NCI-H1417 (cell line): Measurements from ENCODE around the gene EME2.

Experiments used
- DNase-seq, 3 experiments: peaks; one replicate each; lab custom pipeline; 2025; lab: John Stamatoyannopoulos, UW

EME2 gene

GRCh38 chr16:1766701-1767100 is 5.9 kb upstream of the EME2 start:
- no peak for DNase-seq

DNA sequence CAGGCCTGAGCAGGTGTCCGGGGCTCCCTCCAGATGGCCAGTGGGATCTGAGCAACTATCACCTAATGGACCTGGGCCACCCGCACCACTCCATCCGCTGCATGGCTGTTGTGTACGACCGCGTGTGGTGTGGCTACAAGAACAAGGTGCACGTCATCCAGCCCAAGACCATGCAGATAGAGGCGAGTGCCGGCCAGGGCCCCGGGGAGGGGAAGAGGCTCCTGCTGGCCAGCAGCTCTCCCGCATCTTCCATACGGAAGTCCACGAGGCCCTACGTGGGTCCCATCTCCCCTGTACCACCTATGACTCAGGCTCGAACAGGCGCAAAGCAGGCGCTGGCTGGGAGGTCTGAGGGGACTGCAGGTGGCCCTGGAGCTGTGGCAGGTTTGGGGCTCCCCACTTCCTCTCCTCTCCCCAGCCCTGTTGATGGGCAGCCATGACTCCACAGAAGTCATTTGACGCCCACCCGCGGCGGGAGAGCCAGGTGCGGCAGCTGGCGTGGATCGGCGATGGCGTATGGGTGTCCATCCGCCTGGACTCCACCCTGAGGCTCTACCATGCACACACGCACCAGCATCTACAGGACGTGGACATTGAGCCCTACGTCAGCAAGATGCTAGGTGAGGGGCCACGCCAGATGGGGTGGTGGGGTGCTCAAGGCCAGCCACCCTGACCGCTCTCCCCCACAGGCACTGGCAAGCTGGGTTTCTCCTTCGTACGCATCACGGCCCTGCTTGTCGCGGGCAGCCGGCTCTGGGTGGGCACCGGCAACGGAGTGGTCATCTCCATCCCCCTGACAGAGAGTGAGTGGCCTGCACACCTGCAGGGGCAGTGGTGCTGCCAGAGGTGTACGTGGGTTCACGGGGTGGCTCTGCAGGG is 5.3 kb upstream of the EME2 start:
- no peak for DNase-seq

- DNase-seq: no peak
Observed at GRCh38 chr16:1768061-1768766, 4.4 kb upstream of the EME2 start.

DNA sequence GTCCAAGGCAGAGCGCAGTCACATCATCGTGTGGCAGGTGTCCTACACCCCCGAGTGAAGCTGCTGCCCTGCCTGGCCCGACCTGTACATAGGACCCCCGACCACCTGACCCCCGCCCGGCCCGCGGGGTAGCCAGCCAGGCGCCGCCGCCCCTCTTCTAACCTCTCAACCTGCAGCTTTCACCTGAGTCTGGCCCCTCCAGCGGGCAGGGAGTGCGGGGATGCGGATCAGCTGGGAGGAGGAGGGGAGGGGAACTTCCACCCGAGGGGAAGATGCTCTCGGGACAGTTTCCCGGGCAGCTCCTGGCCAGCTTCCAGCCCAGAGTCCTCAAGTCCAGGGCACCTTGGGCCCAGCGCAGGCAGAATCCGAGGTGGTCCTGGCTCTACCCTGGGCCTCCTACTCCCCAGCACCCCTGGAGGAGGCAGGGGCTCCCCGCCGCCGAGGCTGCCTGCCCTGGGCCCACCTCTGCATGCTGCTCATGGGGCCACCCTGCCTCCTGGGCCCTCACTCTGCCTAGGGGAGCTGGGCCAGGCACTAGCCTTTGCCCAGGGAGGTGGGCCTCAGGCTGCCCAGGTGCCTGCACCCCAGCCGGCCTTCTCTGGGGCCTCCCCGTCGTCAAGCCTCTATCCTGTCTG is 3.7 kb upstream of the EME2 start:
- DNase-seq: no peak

DNA sequence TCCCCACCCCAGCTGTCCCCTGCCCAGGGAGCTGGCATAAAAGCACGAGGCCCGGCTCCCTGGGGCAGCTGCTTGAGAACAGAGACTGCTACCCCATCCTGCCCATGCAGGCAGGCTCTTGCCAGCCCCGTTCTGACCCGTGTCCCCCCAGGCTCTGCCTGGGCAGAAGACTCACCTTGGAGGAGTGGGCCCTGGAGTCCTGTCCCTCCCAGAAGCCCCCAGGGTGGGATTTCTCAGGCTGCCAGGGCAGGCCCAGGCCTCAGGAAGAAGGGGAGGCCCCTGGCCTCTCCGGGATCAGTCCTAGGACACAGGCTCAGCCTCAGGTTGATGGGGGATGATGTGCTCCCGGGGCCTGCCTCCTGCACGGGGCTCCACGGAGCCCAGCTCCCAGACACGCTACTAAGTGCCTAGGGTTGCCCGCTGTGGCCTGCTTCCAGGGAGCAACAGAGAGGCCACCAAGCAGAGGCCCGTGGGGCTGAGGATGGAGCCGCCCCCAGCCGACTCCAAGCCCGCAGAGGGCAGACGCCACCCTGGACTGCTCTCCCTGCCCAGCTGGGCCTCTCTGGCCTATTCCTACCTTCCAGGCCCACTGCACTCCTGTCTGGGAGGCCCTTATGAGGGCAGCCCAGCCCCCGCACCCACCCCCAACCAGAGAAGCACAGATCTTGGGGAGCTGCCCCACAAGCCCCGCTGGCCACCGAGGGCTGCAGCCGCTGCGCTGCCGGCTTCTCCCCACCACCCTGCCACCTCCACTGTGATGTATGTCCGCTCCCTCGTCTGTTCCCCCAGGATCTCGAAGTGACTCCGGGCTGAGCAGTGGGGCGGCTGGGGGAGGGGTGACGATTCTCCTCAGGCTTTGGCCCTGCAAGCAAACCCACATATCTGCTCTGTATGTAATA is 3.0 kb upstream of the EME2 start:
- DNase-seq: no peak

- DNase-seq: peak; percentile 41 to 97 (median 62)
Observed at GRCh38 chr16:1770328-1771187, 2.1 kb upstream of the EME2 start.

DNA sequence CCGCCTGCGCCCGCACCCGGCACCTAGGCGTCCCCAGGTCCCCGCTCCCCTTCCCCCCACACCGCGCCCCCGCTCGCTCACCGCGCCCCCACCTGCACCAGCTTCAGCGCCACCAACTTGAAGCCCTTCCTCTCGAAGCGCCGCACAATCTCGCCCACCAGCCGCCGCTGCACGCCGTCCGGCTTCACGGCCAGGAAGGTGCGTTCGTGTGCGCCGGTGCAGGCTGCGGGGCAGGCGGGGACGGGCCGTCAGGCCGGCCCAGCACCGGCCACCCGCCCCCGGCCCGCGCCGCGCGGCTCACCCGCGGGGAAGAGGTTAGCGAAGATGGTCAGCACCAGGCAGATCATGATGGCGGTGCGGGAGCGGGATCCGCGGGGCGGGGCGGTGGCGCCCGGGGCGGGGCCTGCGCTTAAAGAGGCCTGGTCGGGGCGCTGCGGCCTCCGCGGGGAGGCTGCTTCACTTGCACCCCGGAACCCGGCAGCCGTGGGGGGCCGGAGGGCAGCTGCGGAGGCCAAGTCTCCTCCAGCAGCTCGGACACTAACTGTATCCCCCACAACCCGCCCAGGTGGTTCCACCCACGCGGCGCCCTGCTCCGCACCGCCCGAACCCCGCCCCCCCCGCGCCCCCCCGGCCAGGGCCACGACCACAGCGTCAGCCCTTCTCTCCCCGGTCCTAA is 1.3 kb upstream of the EME2 start, which contains the start of gene NME3:
Gene NME3 (minus strand): TSS at position 356 of the 676 bp plus-strand sequence. CDS start 9 bp downstream, at position 347.
- peak; percentile 51 to 64 (median 58) for DNase-seq

GRCh38 chr16:1771864-1772361 is 697 bp upstream of the EME2 start:
- peak in 1 of 3 experiments; percentile 41 for DNase-seq

- peak; percentile 90 to 96 (median 92) for DNase-seq
Observed at GRCh38 chr16:1772908-1773702, 495 bp downstream of the EME2 start, which contains the start of gene MRPS34. Gene MRPS34 (minus strand): TSS chr16:1773134. CDS start chr16:1773119, 15 bp downstream.

- peak in 1 of 3 experiments; percentile 36 for DNase-seq
Observed at GRCh38 chr16:1773703-1774447, 1.3 kb downstream of the EME2 start.

- DNase-seq: no peak
Observed at GRCh38 chr16:1774448-1774780, 1.8 kb downstream of the EME2 start.

DNA sequence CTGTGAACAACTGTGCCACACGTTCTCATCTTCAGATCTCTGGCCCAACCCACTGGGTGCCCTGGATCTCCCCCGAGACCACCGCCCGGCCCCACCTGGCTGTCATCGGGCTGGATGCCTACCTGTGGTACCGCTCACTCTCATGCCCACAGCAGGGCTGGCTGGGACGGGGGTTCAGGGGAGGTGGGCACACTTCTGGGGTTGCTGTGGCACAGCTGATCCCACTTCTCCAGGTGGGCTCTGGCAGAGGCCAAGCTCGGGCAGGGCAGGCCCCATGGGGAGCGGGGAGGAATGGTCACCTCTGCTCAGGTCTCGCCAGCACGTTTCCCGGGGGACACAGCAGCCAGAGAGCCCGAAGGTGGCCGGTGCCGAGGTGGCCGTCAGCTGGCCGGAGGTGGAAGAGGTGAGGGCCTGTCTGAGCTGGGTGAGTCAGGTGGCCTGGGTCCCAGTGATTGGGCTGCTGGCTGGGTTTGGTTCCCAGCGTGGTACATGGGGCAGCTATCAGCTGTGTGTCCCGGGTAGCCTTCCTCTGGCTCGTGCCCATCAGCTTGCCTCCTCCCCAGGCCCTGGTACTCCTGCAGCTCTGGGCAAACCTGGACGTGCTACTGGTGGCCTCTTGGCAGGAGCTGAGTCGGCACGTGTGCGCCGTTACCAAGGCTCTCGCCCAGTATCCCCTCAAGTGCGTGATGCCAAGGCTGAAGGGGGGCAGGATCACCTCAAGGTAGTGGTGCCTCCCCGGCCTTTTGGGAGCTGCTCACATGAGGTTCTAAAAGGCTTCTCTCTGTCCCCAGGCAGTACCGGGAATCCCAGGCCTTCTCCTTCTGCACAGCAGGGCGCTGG is 2.6 kb downstream of the EME2 start:
- no peak for DNase-seq

GRCh38 chr16:1775846-1776671 is 3.4 kb downstream of the EME2 start:
- DNase-seq: peak in 1 of 3 experiments; percentile 4

DNA sequence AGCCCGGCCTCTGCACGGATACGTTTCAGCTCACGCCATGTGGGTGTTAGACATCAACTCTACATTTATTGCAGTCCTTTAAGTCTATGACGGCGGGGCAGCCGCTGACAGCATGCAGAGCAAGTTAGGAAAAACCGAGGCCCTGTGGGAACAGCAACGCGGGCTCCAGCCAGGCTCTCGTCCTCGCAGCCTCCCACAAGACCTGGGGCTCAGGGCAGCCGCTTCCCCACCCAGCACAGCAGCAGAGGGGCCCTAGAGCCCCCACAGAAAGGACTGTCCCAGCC is 4.0 kb downstream of the EME2 start:
- DNase-seq: no peak

DNA sequence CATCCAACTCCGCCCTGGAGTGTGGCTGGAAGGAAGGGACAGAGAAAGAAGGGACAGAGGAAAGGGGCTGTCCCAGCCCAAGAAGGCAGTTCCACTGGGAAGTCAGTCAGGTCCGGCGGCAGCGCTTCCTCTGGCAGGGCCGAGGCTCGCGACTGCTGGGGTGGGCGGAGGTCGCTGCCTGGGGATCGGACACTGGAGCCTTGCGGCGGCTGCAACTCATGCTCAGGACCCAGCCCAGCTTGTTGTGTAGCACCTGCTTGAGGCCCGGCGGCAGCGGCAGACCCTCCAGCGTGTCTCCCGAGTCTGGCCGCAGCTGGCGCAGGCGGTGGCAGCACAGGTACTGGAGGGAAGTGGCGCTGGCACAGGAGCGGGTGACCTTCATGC is 4.4 kb downstream of the EME2 start:
- DNase-seq: no peak

DNA sequence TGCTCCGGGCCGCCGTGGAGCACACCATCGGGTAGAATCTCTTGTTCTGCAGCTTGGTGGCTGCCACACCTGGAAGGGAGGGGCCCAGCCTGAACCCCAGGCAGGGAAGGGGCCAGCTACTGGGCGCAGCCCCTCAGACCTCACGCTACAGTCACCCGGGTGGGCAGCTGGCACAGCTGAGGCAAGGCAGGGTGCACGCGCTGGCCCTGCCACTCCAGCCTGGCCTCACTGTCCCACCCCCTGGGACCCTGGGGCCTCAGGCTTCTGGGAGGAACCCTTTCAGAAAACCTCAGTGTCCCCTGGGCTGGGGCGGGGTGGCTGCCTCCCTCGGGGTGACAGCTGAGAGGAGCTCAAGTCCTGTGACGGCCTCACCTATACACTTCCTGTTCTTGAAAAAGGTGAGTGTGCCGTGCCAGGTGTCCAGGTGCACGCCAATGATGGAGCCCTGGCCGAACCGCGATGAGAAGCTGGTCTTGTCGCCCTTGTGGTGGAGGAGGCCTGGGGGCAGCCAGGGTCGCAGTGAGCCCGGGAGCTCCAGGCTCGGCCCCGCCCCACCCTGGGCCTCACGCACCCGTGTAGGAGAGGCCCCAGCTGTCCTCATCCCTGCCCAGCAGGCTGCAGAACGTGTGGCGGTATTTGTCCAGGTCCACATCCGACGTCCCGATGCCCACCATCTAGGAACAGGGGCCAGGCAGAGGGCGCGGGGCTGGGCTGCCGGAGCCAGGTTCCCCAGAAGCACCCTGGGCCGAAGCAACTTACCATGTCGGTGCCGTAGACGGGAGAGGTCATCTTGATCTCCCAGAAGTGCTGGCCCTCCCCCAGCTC is 5.0 kb downstream of the EME2 start:
- DNase-seq: no peak
